ENCODE data around the gene NTRK3. TPM values are rescaled to one million over a fixed set of nuclear protein-coding genes. Genes with fewer than 3 reads are reported as not detected.

Gene NTRK3
- total RNA-seq, 1 experiment from 2014 or later, result not detected

DNA sequence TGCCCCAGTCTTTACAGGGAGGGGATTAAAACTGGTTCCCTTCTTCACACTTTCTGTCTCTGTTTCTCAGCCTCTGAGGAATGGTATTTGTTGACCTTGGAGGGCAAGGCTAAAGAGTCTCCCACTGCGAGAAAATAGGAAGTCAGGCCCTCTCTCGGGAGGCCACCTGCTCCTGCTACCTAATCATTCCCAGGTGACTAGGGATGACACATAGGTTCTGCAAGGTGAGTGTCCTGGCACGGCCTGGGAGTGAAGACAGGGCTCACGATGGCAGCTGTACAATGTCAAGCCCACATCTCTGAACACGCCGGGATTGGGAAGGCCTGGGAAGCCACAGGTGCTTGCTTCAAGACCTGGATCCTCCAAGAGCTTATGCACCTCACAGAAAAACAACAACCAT lies 314.2 kb downstream of the NTRK3 start:
- no peaks in the 10 kb centered on the region; the same call in 1 of the 2 replicates for H3K27me3 ChIP-seq (replicated peaks; ENCODE audit: control insufficient read depth, insufficient read depth, low read length)
- Mint-ChIP-seq H3K27ac (ENCODE audit: unreplicated experiment) (no peak overlapping the region), H3K4me1 (ENCODE audit: low read depth, unreplicated experiment) (no peaks in the 10 kb centered on the region), H3K9me3 (ENCODE audit: unreplicated experiment) (no peaks in the 10 kb centered on the region), H3K4me3 (ENCODE audit: unreplicated experiment) (no peak overlapping the region), H3K36me3 (ENCODE audit: insufficient read depth, unreplicated experiment) (no peaks in the 10 kb centered on the region), H3K27me3 (ENCODE audit: insufficient read depth, unreplicated experiment) (peaks cover 14% of the 10 kb centered on the region)
- no TSS peak for BruUV-seq (replicated peaks)
- ChIA-PET CTCF (no interaction called here), POLR2A (no interaction called here)
- no peaks in the 10 kb centered on the region for H3K4me1 ChIP-seq
- no peak overlapping the region for H3K4me3 ChIP-seq (ENCODE audit: low read depth, low read length)
- TF ChIP-seq, protein P1, sequence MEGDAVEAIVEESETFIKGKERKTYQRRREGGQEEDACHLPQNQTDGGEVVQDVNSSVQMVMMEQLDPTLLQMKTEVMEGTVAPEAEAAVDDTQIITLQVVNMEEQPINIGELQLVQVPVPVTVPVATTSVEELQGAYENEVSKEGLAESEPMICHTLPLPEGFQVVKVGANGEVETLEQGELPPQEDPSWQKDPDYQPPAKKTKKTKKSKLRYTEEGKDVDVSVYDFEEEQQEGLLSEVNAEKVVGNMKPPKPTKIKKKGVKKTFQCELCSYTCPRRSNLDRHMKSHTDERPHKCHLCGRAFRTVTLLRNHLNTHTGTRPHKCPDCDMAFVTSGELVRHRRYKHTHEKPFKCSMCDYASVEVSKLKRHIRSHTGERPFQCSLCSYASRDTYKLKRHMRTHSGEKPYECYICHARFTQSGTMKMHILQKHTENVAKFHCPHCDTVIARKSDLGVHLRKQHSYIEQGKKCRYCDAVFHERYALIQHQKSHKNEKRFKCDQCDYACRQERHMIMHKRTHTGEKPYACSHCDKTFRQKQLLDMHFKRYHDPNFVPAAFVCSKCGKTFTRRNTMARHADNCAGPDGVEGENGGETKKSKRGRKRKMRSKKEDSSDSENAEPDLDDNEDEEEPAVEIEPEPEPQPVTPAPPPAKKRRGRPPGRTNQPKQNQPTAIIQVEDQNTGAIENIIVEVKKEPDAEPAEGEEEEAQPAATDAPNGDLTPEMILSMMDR (IDR thresholded peaks at IDR 0.05; ENCODE audit: insufficient read depth in 1 of 2, low read depth in 1 of 2, low read length in 1 of 2, severe bottlenecking in 1 of 2, unreplicated experiment in 1 of 2), result no peak
- no peaks in the 10 kb centered on the region for H3K9me3 ChIP-seq
- DNase-seq, result no peak
- no peaks in the 10 kb centered on the region for H3K36me3 ChIP-seq (ENCODE audit: control insufficient read depth, insufficient read depth, low read length)
- intact Hi-C loops (cut with micrococcal nuclease; ENCODE audit: unreplicated experiment), result no loop called here

DNA sequence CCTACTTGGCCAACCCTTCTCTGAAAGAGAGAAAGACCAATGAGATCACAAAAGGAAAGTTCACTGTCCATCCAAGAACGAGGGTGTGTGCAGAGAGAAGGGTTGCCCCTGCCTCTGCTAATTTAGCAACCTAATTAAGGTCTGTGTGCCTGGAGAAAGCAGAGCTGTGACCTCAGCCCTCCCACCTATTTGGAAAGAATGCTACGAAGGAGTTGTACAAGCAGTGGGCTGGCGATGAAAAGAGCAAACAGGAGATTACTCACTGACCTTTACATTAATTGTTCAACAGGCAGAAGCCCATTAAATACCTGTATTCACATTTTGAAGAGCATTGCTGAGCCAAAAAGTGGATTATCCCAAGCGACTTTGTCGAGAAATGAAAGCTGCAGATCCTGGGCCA lies 314.9 kb downstream of the NTRK3 start:
- Histone ChIP-seq H3K4me3 (ENCODE audit: low read depth, low read length) (no peak overlapping the region), H3K4me1 (no peaks in the 10 kb centered on the region), H3K27me3 (replicated peaks; ENCODE audit: control insufficient read depth, insufficient read depth, low read length) (no peaks in the 10 kb centered on the region; the same call in 1 of the 2 replicates), H3K9me3 (no peaks in the 10 kb centered on the region), H3K36me3 (ENCODE audit: control insufficient read depth, insufficient read depth, low read length) (no peaks in the 10 kb centered on the region)
- Mint-ChIP-seq H3K27ac (ENCODE audit: unreplicated experiment) (no peak overlapping the region), H3K36me3 (ENCODE audit: insufficient read depth, unreplicated experiment) (no peaks in the 10 kb centered on the region), H3K4me3 (ENCODE audit: unreplicated experiment) (no peak overlapping the region), H3K27me3 (ENCODE audit: insufficient read depth, unreplicated experiment) (peaks cover 17% of the 10 kb centered on the region), H3K9me3 (ENCODE audit: unreplicated experiment) (no peaks in the 10 kb centered on the region), H3K4me1 (ENCODE audit: low read depth, unreplicated experiment) (no peaks in the 10 kb centered on the region)
- CTCF ChIA-PET, result no interaction called here
- POLR2A ChIA-PET, result no interaction called here
- no peak for DNase-seq
- intact Hi-C loops (cut with micrococcal nuclease; ENCODE audit: unreplicated experiment), result no loop called here
- BruUV-seq (replicated peaks), result no TSS peak
- TF ChIP-seq, protein P1 (IDR thresholded peaks at IDR 0.05; ENCODE audit: insufficient read depth in 1 of 2, low read depth in 1 of 2, low read length in 1 of 2, severe bottlenecking in 1 of 2, unreplicated experiment in 1 of 2), result no peak

DNA sequence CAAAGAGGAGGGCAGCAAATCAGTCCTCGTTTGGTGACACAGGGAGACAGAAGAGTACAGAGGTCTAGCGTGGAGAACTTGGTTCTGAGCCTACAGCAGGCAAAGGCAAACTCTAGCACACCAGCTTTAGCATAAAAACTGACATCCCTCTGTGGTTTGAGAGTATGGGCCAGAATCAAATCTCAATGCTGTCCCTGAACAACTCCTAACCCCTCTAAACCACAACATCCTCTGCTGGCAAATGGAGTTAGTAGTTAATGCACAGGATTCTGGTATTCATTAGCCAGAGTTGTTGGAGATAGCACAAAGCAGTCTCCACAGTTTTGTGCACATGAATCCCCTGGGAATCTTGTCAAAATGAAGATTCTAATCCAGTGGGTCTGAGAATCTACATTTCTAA lies 315.8 kb downstream of the NTRK3 start:
- DNase-seq, result no peak
- H3K4me3 Mint-ChIP-seq (ENCODE audit: unreplicated experiment), result no peak overlapping the region
- Histone ChIP-seq H3K4me3 (ENCODE audit: low read depth, low read length) (no peak overlapping the region), H3K4me1 (no peaks in the 10 kb centered on the region), H3K9me3 (no peaks in the 10 kb centered on the region), H3K27me3 (replicated peaks; ENCODE audit: control insufficient read depth, insufficient read depth, low read length) (no peaks in the 10 kb centered on the region; the same call in 1 of the 2 replicates), H3K36me3 (ENCODE audit: control insufficient read depth, insufficient read depth, low read length) (no peaks in the 10 kb centered on the region)
- no peaks in the 10 kb centered on the region for H3K4me1 Mint-ChIP-seq (ENCODE audit: low read depth, unreplicated experiment)
- TF ChIP-seq, protein P1 (IDR thresholded peaks at IDR 0.05; ENCODE audit: insufficient read depth in 1 of 2, low read depth in 1 of 2, low read length in 1 of 2, severe bottlenecking in 1 of 2, unreplicated experiment in 1 of 2), result no peak
- H3K9me3 Mint-ChIP-seq (ENCODE audit: unreplicated experiment), result no peaks in the 10 kb centered on the region
- ChIA-PET CTCF (no interaction called here), POLR2A (no interaction called here)
- no peaks in the 10 kb centered on the region for H3K36me3 Mint-ChIP-seq (ENCODE audit: insufficient read depth, unreplicated experiment)
- intact Hi-C loops (cut with micrococcal nuclease; ENCODE audit: unreplicated experiment), result no loop called here
- no TSS peak for BruUV-seq (replicated peaks)
- H3K27me3 Mint-ChIP-seq (ENCODE audit: insufficient read depth, unreplicated experiment), result peaks cover 15% of the 10 kb centered on the region
- no peak overlapping the region for H3K27ac Mint-ChIP-seq (ENCODE audit: unreplicated experiment)

Measured in Caco-2 (cell line).